HG03139 (cell line): ENCODE measurements around the gene AKT1S1.
"Not testable (repeated sequence)": the region's sequence is repeated elsewhere in the genome, so short reads cannot be mapped to it uniquely, and the experiment has no call there.

Source experiments
- ATAC-seq: cut with Tn5 transposase; IDR thresholded peaks from one replicate; pipeline ENCODE4 v1.9.1; 2021; ENCODE audit not compliant: unreplicated experiment

The AKT1S1 gene

DNA sequence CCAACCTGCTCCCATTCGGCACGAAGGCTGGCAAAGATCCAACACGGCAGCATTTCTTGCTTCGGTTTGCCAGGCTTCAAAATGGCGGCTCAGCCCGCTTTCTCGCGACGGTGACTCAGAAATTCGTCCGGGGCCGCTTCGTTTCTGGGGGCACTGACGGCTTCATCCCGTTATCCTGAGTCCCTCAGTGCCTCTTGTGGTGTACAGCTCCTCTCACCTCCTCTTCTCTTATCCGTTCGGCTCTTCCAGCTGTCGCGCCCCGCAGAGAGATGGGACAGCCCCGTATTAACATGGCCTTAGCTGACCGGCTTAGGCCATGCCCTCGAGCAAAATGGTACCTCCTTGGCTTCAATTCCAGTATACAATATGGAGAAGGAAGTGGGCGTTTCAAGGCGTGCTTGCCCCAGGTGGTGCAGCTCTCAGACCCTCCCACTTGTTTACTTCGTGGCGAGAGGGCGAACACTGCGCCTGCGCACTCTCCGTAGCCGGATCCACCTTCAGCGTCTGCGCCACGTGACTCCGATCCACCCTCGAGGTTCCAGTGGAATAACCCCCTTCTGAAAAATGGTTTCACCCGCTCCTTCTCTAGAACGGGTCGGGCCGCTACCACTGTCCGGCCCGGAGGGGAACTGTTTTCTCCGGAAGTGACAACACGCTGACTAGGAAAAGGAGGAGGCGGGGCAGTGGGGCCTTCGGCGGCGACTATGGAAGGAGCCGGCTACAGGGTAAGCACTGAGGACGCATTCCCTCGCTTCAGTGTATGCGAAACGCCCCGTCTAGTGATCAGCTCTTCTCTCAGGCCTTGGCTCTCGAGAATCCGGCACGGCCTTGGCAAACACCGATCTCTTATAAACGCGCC lies at the start of gene AKT1S1, which contains the start of gene TBC1D17:
TSS of gene AKT1S1 (minus strand) at position 336 of the 859 bp plus-strand sequence. CDS start 4,060 bp downstream, outside the sequence.
TSS of gene TBC1D17 (plus strand) at position 683 of the 859 bp plus-strand sequence. CDS start at position 705, 22 bp downstream.
- ATAC-seq, result peak; percentile 51

GRCh38 chr19:49926515-49926914 lies 49.4 kb upstream of the AKT1S1 start:
- no peak for ATAC-seq

- no peak for ATAC-seq
Measured at GRCh38 chr19:49925486-49925885, 48.3 kb upstream of the AKT1S1 start.

- not testable (repeated sequence) for ATAC-seq
Measured at GRCh38 chr19:49924881-49925210, 47.7 kb upstream of the AKT1S1 start.

DNA sequence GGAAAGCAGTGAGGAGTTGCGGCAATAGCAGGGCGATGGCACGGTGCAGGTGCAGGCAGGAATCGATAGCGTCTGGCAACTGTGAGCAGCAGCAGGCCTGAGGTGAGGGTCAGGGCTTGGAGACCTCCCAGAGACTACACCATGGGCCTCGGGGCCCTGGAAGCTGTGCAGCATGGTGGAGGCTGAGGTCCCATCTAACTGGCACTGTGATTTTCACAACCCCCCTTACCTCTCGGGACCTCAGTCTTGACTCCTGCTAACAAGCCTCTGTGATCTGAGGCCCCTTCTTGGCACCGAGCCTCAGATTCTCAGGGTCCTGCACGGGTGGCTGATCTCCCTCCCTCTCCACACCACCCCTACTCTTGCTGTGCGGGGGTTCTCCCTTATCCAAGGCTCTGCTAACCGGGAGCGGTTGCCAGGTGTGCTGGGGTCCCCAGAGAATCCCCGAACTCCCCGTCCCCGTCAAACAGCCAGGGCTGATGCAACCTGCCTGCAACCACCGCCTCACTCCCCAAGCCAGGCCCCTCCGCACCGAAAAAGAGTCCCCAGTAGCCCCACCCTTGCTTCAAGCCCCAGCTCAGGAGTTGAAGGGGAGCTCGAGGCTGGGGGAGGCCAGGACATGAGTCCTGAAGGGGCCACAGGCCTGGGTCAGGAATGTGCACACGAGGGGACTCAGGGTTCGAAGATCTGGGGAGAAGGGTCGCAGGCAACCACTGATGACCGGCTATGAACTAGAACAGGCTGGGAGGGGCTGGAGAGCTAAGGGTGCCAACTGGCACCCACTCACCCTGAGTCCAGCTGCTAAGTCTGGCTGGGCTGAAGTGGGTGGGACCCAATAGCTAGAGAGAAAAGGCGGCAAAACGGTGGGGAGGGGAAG lies 47.1 kb upstream of the AKT1S1 start:
- ATAC-seq, result no peak

GRCh38 chr19:49923055-49924003 lies 46.2 kb upstream of the AKT1S1 start:
- no peak for ATAC-seq

DNA sequence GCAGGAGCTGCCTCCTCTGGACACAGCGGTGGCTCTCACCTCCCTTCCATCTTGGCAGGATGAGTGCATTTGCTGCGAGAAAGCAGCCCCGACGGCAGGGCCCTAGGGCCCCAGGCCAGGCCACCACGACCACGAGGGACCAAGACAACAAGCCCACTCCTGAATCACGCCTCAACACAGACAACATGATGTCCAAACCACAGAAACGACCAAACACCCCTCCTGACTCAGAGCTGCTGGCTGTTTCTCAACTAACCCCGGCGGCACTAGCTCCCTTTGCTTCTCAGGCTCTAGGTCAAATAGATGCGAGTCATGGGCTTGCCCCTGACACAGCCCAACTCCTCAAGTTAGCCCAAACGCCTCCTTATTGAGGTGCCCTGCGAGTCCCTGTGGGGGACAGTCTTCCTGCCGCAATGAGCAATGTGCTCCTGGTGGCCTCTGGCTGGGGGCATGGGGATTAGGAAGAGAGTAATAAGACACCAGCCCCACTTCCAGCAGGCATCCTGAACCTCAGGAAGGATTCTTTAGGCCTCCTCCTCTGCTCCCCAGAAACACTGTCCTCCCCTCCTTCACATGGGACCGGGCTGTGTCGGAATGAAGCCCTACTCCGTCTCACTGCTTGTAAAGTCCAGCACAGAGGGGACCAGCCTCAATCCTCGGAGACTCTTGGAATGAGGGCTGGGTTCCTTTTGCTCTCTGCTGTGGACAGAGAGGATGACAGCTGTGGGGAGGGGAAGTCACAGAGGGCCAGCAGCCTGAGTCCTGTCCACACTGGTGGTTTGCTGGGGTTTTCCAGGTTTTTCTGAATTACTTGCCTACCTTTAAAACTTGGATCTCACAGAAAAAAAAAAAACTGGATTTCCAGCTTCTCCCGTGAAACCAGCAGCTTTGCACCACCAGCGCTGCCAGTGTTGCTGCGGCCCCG lies 45.0 kb upstream of the AKT1S1 start:
- no peak for ATAC-seq

DNA sequence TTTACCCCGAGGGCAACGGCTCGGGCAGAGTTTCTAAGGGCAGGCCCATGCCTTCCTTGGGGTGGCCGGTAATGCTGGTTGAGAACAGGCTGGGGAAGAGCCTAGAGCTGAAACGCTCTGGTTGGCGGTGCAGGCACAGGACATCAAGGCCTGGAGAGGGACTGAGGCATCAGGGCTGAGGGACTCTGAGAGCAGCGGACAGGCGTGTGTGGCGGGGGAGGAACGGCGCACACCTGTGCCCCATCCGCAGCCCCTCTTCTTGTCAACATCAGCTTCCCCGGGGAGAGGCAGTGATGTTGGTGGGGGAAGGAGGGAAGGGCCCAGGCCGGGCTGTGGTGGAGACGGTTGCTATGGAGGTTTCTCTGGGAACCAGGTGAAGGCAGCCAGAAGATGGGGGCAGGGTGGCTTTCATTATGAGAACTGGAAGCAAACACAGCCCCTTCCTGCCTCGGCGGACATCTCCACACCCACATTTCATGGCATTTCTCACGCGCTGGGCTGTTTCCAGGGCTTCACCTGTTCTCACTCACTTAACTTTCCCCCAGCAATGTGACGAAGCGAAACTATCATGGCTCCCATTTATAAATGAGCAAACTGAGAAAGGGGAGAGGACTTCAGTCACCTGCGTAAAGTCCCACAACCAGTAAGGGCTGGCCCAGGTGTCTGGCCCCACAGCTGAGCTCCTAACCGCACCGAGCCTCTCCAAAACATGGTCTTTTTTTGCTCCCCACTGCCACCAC lies 43.6 kb upstream of the AKT1S1 start:
- ATAC-seq, result no peak

- ATAC-seq, result no peak
Measured at GRCh38 chr19:49918089-49918488, 40.9 kb upstream of the AKT1S1 start.

GRCh38 chr19:49916839-49917733 lies 39.9 kb upstream of the AKT1S1 start:
- ATAC-seq, result no peak

- no peak for ATAC-seq
Measured at GRCh38 chr19:49915271-49915670, 38.1 kb upstream of the AKT1S1 start.

DNA sequence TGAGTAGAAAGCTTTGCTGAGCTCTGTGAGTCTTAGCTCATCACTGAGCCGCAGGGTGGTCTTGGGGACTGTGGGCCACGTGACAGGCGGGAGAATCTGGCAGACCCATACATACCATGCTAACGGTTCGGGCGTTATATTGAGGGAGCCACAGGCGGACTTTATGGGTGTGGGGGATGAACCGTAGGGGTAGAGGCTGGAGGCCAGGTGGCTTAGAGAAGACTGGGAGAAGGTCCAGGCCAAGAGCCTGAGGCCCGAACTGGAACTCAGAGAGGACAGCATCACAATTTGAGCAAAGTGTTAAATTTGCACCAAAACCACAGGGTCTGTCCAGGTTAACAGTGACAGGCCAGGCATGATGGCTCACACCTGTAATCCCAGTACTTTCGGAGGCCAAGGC lies 36.6 kb upstream of the AKT1S1 start:
- ATAC-seq, result no peak

DNA sequence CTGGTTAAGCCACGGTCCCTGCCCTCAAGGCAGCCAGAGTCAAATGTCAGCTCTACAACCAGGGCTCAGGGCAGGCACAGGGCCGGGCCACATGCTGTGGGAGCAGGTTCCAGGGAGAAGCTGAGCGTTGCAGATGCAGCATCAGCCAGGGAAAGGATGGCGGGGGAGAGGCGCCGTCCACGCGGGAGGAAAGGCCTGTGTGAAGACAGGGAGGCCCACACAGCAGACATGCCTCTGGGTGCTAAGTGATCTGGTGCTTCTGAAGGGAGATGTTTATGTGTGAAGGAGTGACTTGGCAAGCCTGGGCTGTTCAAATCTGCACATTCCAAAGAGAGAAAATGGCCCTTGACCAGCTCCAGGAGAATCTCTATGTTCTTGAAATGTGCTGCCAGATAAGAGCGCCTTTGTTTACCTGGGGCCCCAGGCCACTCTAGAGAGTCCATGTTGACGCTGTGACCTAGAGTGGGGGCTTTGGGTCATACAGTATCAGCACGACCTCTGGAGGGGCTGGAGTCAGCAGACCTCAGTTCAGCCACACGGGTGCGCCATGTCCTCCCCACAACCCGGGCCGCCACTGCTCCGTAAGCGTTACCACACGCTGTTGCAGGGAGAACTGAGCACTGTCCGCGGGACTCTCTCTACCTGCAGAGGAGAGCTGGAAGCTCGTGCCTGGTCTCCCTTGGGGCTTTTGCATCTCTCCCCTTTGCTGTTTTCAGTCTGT lies 36.0 kb upstream of the AKT1S1 start:
- ATAC-seq, result no peak

- no peak for ATAC-seq
Measured at GRCh38 chr19:49911381-49912145, 34.4 kb upstream of the AKT1S1 start.

GRCh38 chr19:49910179-49910578 lies 33.0 kb upstream of the AKT1S1 start:
- ATAC-seq, result no peak
